IgD-negative memory B cell (primary cell): ENCODE measurements around the gene KHDC3L. TPM values are rescaled to one million over a fixed set of nuclear protein-coding genes. Genes with fewer than 3 reads are reported as not detected.
A peak's percentile ranks its signal among the peaks of the same experiment; 100 is the strongest.

Experiments used
- H3K27ac Mint-ChIP-seq, 3 donors: one replicate each; pipeline ENCODE4 v1.8.0; 2020 to 2022; ENCODE audit warnings: mild to moderate bottlenecking in 3 of 3, mixed read lengths in 3 of 3, moderate library complexity in 1 of 3
- H3K27me3 Mint-ChIP-seq: one replicate; pipeline ENCODE4 v1.8.0; 2021; ENCODE audit warnings: mixed read lengths
- H3K36me3 Mint-ChIP-seq: one replicate; pipeline ENCODE4 v1.8.0; 2020; ENCODE audit warnings: mild to moderate bottlenecking, mixed read lengths
- H3K4me1 Mint-ChIP-seq, 3 donors: one replicate each; pipeline ENCODE4 v1.8.0; 2020 to 2022; ENCODE audit warnings: mixed read lengths in 3 of 3, mild to moderate bottlenecking in 1 of 3
- H3K4me3 Mint-ChIP-seq, 4 donors: one replicate each; pipeline ENCODE4 v1.8.0; 2020 to 2022; ENCODE audit warnings: mild to moderate bottlenecking in 4 of 4, mixed read lengths in 4 of 4, moderate library complexity in 3 of 4
- H3K9me3 Mint-ChIP-seq, 3 donors: one replicate each; pipeline ENCODE4 v1.8.0; 2020 to 2021; ENCODE audit warnings: mixed read lengths in 3 of 3, mild to moderate bottlenecking in 1 of 3
- polyA plus RNA-seq: library from polyadenylated mRNA; unstranded; fragments of 300-500 nt; fragmentation: Illumina TruSeq; gene quantifications from one replicate; pipeline ENCODE4 v1.2.3, GENCODE V29; 2021

The KHDC3L gene
- polyA plus RNA-seq = not detected

- Mint-ChIP-seq H3K27me3 (peaks cover 7% of the 10 kb centered on the region), H3K9me3 (no peaks in the 10 kb centered on the region), H3K27ac (no peak within 1 kb of the TSS), H3K4me3 (peak within 1 kb of the TSS in 1 of 4 donors; percentile 40), H3K4me1 (no peaks in the 10 kb centered on the region), H3K36me3 (no peaks in the 10 kb centered on the region)
These were observed at the start of gene KHDC3L for GRCh38 chr6:73362358-73362757. KHDC3L (plus strand) TSS chr6:73362658; CDS start chr6:73362730, 72 bp downstream.

DNA sequence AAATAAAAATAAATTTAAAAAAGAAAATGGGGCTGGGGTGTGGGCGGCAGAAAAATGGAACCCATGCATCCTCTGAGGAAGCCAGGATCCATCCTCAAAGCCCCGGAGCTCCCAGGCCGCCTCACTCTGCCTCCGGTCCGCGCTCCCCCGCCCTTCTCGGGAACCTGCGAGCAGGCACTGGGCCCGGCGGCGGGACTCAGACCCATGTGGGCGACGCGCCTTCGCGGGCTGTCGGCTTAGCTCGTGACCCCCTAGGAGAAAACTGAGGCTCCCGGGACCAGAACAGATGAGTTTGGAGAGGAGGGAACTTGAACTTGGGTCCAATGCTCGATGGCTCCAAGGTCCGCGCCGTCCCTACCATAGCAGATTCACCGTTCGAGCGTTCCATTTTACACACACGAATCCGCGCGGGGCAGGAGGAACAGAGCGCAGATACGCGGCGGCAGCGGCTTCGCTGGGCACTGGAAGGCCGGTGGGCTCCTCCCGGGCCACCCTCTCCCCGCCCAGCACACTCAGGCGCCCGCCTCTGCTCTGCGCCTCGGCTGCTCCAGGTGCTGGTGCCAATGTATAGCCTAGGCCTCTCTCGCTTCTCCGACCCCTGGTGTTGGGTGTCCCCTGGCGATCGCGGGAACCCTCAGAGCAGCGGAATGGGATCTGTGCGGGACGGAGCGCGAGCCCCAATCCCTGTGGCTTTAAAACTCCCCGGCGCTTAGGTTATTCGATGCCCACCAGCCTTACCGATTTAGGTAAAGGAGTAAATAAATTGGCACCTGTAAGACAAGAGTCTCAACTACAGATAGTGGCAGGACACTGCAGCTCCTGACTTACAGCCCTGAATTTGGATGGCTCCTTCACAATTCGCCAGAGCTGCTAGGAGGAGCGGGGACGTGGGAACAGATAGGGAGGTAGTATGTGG lies 47.6 kb upstream of the KHDC3L start:
- Mint-ChIP-seq H3K36me3 (peaks cover 5% of the 10 kb centered on the region), H3K9me3 (peaks cover 3 to 13% (median 12%) of the 10 kb centered on the region in 3 donors), H3K27me3 (peaks cover 27% of the 10 kb centered on the region), H3K27ac (no peak overlapping the region), H3K4me1 (peaks cover 2 to 6% (median 5%) of the 10 kb centered on the region in 3 donors), H3K4me3 (peak overlapping the region in 3 of 4 donors; percentile 28 to 73 (median 43))

DNA sequence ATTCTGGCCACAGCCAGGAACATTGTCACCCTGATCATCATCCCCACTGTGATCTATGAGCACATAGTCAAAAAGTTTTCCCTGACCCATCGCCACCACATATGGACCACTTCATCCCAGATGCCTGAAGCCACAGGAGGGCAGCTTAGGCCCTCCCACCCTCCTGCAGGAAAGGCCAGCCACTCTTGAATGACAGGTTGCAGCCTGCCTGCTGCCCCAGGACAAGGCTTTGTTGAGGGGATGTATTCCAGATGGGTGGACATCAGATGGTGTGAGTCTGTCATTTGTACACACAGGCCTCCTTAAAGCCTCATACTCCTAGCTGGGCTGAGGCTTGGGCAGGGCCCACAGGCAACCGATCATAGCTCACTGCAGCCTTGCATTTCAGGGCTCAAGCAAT lies 39.1 kb upstream of the KHDC3L start:
- H3K9me3 Mint-ChIP-seq = peaks cover 0 to 2% (median under 1%) of the 10 kb centered on the region in 3 donors
- peaks cover 2% of the 10 kb centered on the region for H3K36me3 Mint-ChIP-seq
- no peak overlapping the region for H3K4me3 Mint-ChIP-seq
- peak overlapping the region in 1 of 3 donors; percentile 84 for H3K27ac Mint-ChIP-seq
- peaks cover 3 to 6% (median 4%) of the 10 kb centered on the region in 3 donors for H3K4me1 Mint-ChIP-seq
- peaks cover 4% of the 10 kb centered on the region for H3K27me3 Mint-ChIP-seq

GRCh38 chr6:73325656-73326055 lies 36.8 kb upstream of the KHDC3L start:
- Mint-ChIP-seq H3K27me3 (peaks cover 10% of the 10 kb centered on the region), H3K4me1 (peaks cover 3 to 6% (median 4%) of the 10 kb centered on the region in 3 donors), H3K4me3 (no peak overlapping the region), H3K36me3 (peaks cover 2% of the 10 kb centered on the region), H3K9me3 (no peaks in the 10 kb centered on the region), H3K27ac (no peak overlapping the region)

GRCh38 chr6:73328790-73329189 lies 33.7 kb upstream of the KHDC3L start:
- Mint-ChIP-seq H3K4me3 (no peak overlapping the region), H3K27me3 (peaks cover 10% of the 10 kb centered on the region), H3K4me1 (peaks cover 3 to 6% (median 4%) of the 10 kb centered on the region in 3 donors), H3K36me3 (no peaks in the 10 kb centered on the region), H3K27ac (no peak overlapping the region), H3K9me3 (no peaks in the 10 kb centered on the region)

GRCh38 chr6:73329201-73329600 lies 33.3 kb upstream of the KHDC3L start:
- Mint-ChIP-seq H3K27ac (no peak overlapping the region), H3K4me3 (no peak overlapping the region), H3K9me3 (no peaks in the 10 kb centered on the region), H3K27me3 (peaks cover 10% of the 10 kb centered on the region), H3K4me1 (peaks cover 3 to 6% (median 4%) of the 10 kb centered on the region in 3 donors), H3K36me3 (no peaks in the 10 kb centered on the region)

DNA sequence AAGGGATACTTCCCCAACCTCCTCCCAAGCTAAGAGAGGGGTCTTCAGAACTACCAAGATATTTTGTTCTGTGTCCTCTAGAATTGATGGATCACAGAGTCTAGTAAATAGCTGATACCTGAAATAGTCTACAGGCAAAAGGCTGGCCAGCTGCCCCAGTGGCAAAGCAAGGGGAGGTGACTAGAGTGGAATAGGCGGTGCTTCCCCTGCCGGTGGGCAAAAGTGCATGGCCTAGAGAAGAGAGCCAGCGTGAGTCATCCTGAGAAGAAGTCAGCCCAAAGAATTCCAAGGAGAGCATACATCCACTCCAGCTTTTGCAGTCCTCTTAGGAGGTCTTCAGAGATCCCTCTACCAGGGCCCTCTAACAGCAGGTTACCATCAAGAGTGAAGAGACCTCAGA lies 23.1 kb upstream of the KHDC3L start:
- H3K4me3 Mint-ChIP-seq = no peak overlapping the region
- no peaks in the 10 kb centered on the region for H3K4me1 Mint-ChIP-seq
- H3K36me3 Mint-ChIP-seq = no peaks in the 10 kb centered on the region
- no peaks in the 10 kb centered on the region for H3K9me3 Mint-ChIP-seq
- H3K27ac Mint-ChIP-seq = no peak overlapping the region
- H3K27me3 Mint-ChIP-seq = no peaks in the 10 kb centered on the region

DNA sequence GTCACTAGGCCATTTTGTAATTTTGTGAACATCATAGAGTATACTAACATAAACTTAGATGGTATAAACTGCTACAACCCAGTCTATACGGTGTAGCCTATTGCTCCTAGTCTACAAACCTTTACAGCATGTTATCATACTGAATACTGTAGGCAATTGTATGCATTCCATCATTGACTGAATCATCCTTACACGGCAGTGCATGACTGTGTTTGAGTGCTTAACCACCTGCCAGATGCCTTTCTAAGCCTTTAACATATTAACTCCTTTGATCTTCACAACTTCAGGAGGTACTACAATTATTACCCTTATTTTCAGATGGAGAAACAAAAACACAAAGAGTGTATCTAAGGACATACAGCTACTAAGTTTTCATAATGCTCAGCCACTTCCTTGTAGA lies 22.4 kb upstream of the KHDC3L start:
- Mint-ChIP-seq H3K9me3 (no peaks in the 10 kb centered on the region), H3K36me3 (no peaks in the 10 kb centered on the region), H3K27me3 (no peaks in the 10 kb centered on the region), H3K4me1 (no peaks in the 10 kb centered on the region), H3K27ac (no peak overlapping the region), H3K4me3 (no peak overlapping the region)

GRCh38 chr6:73341335-73341734 lies 21.1 kb upstream of the KHDC3L start:
- Mint-ChIP-seq H3K27ac (no peak overlapping the region), H3K4me1 (no peaks in the 10 kb centered on the region), H3K27me3 (peaks cover 2% of the 10 kb centered on the region), H3K4me3 (no peak overlapping the region), H3K9me3 (no peaks in the 10 kb centered on the region), H3K36me3 (no peaks in the 10 kb centered on the region)

GRCh38 chr6:73342174-73342573 lies 20.3 kb upstream of the KHDC3L start:
- no peaks in the 10 kb centered on the region for H3K9me3 Mint-ChIP-seq
- no peak overlapping the region for H3K4me3 Mint-ChIP-seq
- H3K27ac Mint-ChIP-seq = no peak overlapping the region
- peaks cover 9% of the 10 kb centered on the region for H3K27me3 Mint-ChIP-seq
- no peaks in the 10 kb centered on the region for H3K4me1 Mint-ChIP-seq
- H3K36me3 Mint-ChIP-seq = no peaks in the 10 kb centered on the region

DNA sequence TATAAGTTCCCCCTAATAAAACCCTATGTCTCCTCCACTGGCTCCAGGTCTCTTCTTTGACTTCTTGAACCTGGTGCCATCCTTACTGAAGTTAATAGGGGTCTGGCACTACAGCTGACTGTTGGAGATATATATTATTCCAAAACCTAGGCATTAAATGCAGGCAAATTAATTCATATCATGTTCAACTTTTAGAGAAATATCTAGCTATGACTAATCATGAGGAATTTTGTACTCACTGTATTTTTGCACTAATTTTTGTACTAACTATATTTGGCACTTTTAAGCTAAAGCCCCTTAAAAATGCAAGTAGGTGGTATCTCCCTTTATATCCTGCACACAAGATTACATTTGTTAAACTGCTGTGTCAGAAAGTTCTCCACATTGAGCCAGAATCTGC lies 19.3 kb upstream of the KHDC3L start:
- Mint-ChIP-seq H3K4me1 (no peaks in the 10 kb centered on the region), H3K27ac (no peak overlapping the region), H3K36me3 (no peaks in the 10 kb centered on the region), H3K27me3 (peaks cover 11% of the 10 kb centered on the region), H3K9me3 (no peaks in the 10 kb centered on the region), H3K4me3 (no peak overlapping the region)

- H3K36me3 Mint-ChIP-seq = peaks cover 4% of the 10 kb centered on the region
- no peaks in the 10 kb centered on the region for H3K4me1 Mint-ChIP-seq
- peak overlapping the region in 1 of 3 donors; percentile 43 for H3K27ac Mint-ChIP-seq
- no peak overlapping the region for H3K4me3 Mint-ChIP-seq
- no peaks in the 10 kb centered on the region for H3K9me3 Mint-ChIP-seq
- peaks cover 21% of the 10 kb centered on the region for H3K27me3 Mint-ChIP-seq
These were observed 13.8 kb upstream of the KHDC3L start for GRCh38 chr6:73348550-73349204.

- Mint-ChIP-seq H3K4me3 (no peak overlapping the region), H3K27me3 (peaks cover 21% of the 10 kb centered on the region), H3K27ac (peak overlapping the region in 1 of 3 donors; percentile 43), H3K4me1 (no peaks in the 10 kb centered on the region), H3K36me3 (peaks cover 4% of the 10 kb centered on the region), H3K9me3 (no peaks in the 10 kb centered on the region)
These were observed 13.1 kb upstream of the KHDC3L start for GRCh38 chr6:73349311-73349710.

GRCh38 chr6:73353636-73354593 lies 8.5 kb upstream of the KHDC3L start, which contains the start of gene DPPA5:
DPPA5 (minus strand) TSS chr6:73354276; CDS start chr6:73354225, 51 bp downstream.
- H3K9me3 Mint-ChIP-seq = no peaks in the 10 kb centered on the region
- peaks cover 4% of the 10 kb centered on the region for H3K36me3 Mint-ChIP-seq
- H3K27ac Mint-ChIP-seq = no peak within 1 kb of the TSS

More at GRCh38 chr6:73353636-73354593, 8.5 kb upstream of the KHDC3L start, which contains the start of gene DPPA5:
- Mint-ChIP-seq H3K4me3 (no peak within 1 kb of the TSS), H3K27me3 (peaks cover 8% of the 10 kb centered on the region), H3K4me1 (no peaks in the 10 kb centered on the region)
